GM21360 (cell line): ENCODE measurements around the gene ADGRF5.

Experiments used
- ATAC-seq: cut with Tn5 transposase; IDR thresholded peaks from one replicate; pipeline ENCODE4 v1.9.1; 2021; ENCODE audit warnings: mild to moderate bottlenecking, moderate library complexity; ENCODE audit not compliant: unreplicated experiment

Gene ADGRF5, protein sequence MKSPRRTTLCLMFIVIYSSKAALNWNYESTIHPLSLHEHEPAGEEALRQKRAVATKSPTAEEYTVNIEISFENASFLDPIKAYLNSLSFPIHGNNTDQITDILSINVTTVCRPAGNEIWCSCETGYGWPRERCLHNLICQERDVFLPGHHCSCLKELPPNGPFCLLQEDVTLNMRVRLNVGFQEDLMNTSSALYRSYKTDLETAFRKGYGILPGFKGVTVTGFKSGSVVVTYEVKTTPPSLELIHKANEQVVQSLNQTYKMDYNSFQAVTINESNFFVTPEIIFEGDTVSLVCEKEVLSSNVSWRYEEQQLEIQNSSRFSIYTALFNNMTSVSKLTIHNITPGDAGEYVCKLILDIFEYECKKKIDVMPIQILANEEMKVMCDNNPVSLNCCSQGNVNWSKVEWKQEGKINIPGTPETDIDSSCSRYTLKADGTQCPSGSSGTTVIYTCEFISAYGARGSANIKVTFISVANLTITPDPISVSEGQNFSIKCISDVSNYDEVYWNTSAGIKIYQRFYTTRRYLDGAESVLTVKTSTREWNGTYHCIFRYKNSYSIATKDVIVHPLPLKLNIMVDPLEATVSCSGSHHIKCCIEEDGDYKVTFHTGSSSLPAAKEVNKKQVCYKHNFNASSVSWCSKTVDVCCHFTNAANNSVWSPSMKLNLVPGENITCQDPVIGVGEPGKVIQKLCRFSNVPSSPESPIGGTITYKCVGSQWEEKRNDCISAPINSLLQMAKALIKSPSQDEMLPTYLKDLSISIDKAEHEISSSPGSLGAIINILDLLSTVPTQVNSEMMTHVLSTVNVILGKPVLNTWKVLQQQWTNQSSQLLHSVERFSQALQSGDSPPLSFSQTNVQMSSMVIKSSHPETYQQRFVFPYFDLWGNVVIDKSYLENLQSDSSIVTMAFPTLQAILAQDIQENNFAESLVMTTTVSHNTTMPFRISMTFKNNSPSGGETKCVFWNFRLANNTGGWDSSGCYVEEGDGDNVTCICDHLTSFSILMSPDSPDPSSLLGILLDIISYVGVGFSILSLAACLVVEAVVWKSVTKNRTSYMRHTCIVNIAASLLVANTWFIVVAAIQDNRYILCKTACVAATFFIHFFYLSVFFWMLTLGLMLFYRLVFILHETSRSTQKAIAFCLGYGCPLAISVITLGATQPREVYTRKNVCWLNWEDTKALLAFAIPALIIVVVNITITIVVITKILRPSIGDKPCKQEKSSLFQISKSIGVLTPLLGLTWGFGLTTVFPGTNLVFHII (N-terminal part only)

DNA sequence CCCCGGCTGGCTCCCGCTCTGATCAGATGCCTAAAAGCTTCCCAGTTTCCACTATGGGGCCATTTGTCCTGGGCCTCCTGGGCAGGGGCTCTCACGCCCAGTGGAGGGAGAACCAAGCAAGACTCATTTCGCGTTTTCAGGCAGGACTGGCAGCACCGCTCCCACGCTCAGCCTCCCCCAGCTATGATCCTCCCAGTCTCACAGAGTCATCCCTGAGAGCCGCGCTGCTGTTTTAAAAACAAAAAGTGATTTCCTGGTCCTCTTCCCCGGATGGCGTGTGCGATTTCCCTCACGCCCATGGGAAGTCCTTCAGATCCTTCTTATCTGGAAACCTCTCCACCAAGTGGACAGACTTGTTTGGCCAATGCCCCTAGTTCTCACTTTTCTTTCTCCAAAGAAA lies at the start of gene ADGRF5:
ADGRF5 (minus strand) TSS at position 208 of the 400 bp plus-strand sequence. CDS start 15,176 bp downstream, outside the sequence.
- no peak for ATAC-seq

DNA sequence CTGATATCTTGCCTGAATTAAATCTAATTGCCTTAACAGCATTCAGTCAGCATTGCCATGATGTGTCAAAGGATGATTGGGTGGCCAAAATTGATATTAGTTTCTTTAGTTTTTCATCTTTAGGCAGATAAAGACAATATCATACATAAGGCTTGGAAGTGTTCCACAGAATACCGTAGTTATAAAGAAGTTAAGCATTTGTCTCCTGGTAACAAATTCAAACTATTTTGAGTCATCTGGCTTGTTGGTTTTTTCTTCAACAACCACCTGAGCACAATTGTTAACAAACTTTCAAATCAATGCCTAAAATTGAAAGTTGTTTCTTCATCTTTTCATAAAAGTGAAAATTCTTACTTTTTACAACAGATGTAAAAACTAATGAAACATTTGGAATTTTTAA lies 47.5 kb upstream of the ADGRF5 start:
- ATAC-seq = no peak

DNA sequence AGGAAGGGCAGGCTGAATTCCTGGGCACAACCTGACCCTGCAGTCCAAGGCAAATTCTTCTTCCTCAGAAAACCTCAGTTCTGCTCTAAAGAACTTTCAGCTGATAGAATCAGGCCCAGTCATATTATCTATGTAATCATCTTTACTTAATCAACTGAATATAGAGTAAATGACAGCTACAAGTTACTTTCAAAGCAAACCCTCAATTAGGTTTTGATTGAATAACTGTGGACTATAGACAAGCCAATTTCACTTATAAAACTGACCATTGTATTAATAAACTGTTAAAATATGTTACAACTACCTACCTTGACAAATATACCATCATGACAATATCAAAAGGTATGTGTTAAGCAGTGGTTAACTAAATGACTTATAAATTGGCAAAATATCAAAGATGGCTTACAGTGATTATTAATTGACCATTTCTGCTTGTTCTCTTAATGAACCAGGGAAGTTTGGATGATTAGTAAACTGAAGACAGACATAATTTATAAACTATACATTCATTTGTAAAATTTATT lies 46.1 kb upstream of the ADGRF5 start:
- no peak for ATAC-seq

DNA sequence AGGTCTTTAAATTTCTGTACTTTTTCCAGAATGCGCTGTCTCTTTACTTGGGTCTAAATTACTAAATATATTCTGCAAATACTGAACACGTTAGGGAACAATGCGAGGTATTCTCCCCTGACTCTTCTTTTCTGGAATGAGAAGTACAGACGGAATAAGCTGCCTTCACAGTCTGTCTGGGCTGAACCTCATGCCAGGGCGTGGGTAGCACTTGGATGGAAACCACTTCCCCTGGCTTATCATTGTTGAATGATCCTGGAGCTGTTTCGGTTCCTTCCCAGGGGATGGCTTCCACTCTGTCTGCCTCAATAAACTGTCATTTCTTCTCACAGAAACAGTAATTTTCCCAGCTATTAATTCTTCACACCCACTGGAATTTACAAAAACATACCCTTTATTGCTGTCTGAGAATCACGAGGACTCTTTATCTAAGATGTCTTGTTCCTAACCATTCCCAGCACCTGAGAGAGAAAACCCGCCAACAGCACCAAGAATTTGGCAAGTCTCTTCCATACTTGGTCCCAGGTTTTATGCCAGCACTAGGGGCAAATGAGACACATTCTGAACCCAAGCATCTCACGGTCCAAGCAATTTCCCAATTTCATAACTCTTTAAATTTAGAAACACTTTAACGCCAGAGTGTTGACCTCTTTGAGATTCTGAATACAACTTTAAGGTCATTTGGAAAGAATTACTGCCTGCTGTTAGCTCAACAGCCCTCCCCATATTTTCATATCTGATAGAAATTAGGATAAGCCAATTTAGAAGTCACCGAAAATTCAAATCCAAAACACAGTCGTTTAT lies 43.2 kb upstream of the ADGRF5 start:
- ATAC-seq = no peak

DNA sequence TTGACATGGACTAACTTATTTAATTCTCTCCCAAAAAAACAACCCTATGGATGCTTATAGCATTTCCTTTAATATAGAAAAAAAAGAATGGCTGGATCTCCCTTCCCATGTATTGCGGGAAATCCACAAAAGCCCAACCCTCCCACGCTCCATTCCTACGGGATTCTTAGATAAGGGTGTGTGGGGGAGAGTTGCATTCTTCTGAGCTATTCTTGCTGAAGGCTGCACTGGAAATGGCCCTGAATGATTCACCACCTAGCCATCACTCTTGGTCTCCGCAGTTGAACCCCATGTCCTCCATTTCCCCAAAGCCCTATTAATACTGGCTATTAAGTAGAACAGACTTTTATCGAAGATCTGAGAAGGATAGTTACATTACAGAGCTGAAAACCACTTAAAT lies 41.9 kb upstream of the ADGRF5 start:
- no peak for ATAC-seq

DNA sequence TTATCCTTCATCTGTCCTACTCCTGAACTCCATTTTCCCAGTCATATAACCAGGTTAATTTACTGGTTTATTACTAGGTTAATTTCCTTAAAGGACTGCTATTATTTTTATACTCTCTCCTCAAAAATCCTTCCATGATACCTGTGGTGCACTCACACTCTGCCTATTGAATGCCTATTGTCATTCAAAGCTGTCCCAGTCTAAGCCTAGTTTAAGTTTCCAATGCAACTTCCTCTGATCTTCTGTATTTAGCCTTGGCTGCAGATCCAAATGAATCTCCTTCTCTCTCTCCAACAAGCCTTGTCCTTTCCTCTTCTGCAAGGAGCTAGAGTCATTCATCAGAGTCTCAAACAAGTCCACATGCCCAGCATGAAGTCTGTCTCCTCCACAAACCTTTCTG lies 41.3 kb upstream of the ADGRF5 start:
- ATAC-seq = no peak

DNA sequence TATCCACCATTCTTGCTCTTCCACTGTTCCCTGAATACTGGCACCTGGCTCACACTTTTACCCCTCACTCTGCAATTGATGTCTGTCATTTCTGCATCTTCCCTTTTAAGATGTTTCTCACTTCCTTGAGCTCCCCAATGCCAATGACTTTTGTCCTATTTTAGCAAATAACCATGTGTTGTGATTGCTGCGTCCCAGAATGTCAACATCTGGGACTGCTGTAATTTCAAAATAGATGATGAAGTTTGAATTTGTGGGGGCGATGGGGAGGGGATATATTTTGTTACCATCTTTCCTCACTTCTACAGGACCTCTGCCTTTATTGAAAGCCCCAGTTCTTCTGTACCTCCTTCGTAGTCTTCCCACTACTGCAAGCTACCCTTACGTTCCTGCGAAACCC lies 40.0 kb upstream of the ADGRF5 start:
- ATAC-seq = no peak

DNA sequence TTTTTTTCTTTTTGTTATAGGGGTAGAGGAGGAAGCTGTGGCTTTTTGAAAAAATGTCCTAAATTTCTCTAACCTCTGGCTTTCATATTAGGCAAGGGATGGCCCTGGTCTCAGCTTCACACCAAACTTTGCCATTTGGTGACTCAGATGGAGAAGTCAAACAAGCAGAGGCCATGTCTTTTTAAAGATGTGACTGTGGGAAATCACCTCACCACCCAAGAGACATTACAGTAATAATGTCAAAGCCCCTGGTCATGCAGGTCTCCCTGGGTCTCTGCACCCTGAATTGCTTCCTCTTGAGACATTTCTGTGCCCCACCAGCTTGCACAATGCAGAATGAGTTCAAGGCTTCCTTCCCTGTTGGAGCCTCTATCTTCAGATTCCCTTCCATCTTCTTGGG lies 39.5 kb upstream of the ADGRF5 start:
- ATAC-seq = no peak

DNA sequence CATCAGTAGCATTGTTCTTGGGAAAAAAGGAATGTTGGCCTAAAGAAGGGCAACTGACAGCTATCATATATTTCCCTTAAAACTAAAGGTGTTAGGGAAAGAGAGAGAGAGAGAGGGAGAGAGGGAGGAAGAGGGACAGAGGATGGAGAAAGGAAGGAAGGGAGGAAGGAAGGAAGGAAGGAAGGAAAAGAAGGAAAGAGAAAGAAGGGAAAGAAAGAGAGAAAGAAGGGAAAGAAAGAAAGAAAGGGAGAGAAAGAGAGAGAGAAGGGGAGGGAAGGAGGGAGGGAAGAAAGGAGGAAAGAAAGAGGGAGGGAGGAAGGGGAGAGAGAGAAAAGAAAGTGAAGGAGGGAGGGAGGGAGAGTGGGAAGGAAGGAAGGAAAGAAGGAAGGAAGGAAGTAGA lies 37.7 kb upstream of the ADGRF5 start:
- ATAC-seq = no peak

DNA sequence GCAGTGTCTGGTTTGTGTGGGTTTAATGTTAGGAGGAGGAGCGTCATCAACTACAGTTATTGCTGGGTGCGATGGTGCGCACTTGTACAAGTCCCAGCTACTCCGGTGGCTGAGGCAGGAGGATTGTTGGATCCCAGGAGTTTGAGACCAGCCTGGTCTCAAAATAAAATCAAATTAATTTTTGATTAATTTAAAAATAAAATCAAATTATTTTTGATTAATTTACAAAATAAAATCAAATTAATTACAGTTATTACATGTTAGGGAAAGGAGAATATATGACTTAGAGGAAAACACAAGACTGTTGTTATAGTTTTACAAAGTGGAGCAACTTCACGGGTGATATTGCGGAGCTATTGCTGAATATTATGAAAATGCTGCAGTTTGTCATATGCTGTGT lies 34.7 kb upstream of the ADGRF5 start:
- no peak for ATAC-seq

DNA sequence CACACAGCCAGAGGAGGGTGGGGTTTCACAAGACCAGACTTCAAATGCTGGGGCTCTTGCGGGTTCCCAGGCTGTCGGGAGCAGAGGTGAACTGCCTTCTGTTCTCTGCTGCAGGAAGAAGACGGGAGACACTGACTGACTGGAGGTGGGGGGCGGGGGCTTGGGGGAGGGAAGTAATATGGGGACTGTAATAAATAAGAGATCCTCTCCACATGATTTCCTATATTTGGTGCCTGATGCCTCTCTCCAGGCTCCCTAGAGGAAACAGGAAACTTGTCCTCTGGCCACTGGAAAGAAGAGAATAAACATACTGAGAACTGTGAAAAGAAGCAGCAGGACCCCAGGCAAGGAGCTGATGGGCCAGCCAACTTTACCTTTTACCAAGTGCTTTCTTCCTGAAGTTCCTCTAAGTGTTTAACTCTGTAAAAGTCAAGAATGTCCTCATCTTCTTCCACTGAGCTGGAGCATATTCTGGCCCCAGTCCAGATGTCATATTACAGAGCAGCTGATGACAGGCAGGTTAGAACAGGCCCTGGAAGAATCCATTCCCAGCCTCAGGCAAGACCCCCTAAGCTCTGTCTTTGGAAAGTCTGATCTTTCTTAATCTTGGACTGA lies 33.2 kb upstream of the ADGRF5 start:
- no peak for ATAC-seq

DNA sequence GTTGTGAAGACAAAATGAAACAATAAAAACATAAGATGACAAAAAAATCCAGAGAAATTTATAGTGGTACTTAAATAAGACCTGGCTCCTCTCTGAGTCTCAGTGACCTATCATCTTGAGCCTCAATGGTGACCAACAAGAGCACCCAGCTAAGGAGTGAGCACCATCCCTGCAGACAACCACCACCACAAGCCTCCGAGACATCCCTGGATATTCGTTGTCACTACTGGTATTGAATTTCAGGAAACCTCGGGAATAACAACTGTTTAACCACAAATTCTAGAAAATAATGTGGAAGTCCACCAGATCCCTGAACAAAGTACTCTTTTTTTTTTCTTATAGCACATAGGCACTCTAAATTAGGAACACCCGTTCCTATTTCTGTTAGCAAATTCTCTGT lies 32.2 kb upstream of the ADGRF5 start:
- no peak for ATAC-seq

DNA sequence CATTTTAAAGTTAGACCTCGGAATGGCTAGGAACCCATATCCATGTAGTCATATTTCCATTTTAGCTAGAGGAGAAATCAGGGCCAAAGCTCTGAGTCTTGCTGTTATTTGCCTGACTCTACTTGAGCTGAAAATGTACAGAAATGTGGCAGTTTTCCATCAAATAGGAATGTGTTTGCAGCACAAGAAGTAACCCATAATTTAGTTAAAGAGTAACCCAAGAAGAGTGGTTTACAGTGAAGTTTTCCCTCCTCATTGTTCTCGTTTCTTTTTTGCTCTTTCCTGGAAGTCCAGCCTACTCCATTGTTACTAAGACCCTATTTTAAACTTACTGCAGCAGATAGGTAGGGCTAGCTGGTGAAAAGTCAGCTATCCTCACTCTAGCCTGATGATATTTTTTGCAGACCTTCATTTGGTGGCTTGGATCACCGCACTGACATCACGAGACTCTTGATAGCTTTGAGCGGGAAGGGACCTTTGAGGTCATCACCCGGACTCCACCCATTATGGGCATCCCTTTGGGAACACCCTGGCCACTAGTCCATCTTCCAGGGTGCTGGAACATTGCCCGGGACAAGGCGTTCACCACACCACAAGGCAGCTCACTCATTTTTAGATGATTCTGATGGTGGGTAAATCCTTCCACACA lies 28.0 kb upstream of the ADGRF5 start:
- no peak for ATAC-seq

DNA sequence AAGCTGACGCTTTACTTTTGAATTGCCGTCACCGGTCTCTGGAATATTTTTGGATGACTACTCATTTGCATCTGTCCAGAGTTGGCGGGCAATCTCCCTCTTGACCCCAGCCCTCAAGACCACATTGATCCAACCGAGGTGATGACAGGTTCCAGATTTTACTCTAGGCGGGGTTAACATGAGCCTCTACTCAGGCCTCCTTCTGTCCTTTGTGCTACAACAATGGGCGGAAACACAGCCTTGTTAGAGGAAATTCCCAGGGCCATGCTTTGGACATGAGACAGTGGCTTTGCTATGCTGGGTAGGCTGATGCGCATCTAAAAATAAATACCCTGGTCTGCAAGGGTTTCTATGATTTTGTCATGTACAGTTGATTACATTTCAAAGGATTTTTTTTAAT lies 27.0 kb upstream of the ADGRF5 start:
- no peak for ATAC-seq

DNA sequence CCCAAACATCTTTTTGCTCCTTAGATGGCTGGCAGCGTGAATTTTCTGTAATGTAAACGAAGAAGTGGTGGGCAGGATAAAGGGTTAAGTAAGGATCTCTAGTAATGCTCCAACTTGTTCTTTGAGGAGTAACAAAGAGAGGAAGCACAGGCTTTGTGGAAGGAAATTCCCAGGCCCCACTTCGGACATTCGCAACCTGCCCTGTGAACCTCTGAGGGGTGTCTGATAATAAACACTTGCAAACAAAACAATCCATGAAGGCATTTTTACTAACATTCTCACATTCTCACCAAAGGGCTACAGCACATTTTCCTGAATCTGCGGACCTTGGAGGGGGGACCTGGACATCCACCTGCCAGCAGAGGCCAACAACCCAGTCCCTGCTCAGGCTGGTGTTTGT lies 25.8 kb upstream of the ADGRF5 start:
- no peak for ATAC-seq

DNA sequence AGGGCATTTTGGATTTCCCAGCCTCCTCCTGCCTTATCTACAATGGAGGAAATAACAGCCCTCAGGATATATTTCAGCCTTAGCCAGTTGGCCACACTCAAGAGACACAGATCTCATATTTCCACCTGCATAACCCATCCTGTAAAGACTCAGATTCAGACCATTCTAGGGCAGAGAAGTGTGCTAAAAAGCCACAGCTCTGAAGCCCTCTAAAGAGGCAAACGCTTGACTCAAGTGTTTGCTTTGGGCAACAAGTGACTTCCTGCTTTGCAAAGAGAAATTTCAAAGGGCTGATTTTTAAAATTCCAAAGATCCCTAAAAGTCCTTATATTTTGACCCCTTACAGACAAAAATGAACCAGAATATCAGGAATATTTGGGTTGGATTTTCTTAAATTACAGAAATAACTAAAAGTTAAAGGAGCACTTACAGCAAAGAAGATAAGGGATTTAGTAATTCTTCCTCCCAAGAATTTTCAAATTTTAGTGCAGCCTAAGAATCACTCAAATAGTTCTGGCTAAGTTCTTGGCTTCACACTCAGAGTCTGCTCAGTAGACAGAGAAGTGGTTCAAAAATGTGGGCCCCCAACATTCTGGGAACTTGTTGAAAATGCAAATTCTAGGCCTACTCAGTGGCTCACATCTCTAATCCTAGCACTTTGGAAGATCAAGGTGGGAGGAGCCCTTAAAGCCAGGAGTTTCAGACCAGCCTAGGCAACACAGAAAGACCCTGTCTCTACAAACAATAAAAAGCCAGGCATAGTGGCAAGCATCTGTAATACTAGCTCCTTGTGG lies 18.9 kb upstream of the ADGRF5 start:
- ATAC-seq = no peak

DNA sequence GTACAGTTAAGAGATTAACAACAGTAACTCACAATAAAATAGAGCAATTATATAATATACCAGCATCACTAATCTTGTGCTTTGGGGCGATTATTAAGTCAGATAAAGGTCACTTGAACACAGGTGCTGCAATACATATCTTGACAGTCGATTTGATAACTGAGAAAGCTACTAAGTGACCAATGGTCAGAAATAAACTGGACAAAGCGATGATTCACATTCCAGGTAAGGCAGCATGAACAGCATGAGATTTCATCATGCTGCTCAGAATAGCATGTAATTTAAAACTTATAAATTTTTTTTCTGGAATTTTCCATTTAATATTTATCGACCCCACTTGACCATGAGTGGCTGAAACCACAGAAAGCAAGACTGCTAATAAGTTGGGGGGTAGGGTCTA lies 15.9 kb upstream of the ADGRF5 start:
- no peak for ATAC-seq

DNA sequence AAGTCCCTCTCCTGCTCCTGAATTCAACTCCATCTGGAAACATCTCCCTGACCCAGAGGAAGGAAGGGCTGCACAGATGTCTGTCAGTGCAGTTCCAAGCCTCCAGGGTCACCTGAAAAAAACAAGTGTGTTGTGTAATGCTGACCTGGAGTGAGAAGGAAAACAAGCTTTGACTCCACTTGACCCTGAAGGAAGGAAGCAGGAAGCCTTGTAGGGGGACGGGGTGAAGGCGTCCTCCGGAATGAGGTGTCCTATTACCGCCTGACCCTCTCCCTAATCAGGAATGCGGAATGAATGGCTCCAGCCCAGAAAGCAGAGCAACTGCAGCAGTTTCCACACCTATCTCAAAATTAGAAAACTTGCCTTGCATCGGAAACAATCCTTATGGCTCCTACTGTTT lies 13.9 kb upstream of the ADGRF5 start:
- no peak for ATAC-seq

DNA sequence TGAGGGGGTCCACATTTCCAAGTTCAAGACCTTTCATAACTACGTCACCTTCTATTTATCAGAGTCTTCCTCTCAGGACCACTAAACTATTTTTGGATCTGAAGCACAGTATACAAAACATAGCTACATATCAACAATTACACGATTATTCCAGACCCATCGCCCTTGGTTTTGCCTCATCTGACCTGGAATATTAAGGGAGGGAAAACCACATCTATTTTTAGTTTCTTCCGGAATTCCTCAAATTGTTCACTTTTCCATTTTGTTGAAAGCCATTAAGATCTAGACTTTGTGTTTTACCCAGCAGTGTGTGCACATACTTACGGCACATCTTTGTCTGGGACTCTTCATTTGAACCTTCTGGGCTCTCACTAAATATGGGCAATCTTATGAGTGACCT lies 12.0 kb upstream of the ADGRF5 start:
- no peak for ATAC-seq
